Measurements from ENCODE around the gene CARM1.
"Not testable (repeated sequence)": the region's sequence is repeated elsewhere in the genome, so short reads cannot be mapped to it uniquely, and the experiment has no call there.

CARM1 gene

DNA sequence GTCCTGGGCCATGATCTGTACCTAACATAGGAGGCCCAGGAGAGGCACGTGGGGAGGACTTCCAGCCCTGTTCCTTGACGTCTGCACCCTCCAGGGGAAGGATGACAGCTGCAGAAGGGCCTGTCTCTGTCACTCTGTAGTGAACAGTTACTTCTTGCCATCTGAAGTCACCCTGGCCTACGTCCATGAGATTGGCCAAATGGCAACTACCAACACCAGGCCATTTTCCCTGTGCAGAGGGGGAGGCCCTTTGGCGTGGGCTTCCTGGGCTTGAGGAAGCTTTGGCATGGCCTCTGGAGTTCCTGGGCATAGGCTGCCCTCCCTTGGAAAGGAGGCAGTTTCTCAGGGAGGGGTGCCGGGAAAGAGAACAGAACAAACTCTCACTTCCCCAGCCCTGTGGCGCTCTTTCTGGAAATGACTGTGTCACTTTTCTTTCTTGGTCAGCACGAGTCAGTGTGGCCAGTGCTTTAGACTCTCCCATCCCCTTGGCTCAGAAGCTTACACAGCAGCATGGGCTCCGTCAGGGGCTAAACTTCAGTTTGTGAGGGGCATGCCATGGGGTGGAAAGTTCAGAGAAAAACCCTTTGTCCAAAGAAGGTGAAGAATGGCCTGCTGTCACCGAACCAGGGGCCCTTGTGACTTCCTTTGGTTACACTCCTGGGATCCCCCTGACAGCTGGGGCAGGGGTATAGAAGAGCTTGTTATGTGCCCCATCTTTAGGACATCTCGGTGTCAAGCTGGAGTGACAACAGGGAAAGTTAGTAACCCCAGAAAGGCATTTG is 5.3 kb downstream of the CARM1 start:
- Histone ChIP-seq H3K4me3 (ENCODE audit: low read length, poor library complexity, severe bottlenecking) (no peak overlapping the region), H3K4me1 (ENCODE audit: insufficient read depth, low read length, poor library complexity, severe bottlenecking) (peaks cover 15% of the 10 kb centered on the region), H3K9ac (ENCODE audit: low read depth, low read length, poor library complexity, severe bottlenecking) (peak overlapping the region; percentile 24), H3K9me2 (replicated peaks; ENCODE audit: low read depth, low read length) (no peaks in the 10 kb centered on the region), H3K27me3 (ENCODE audit: insufficient read depth, low read length, poor library complexity, severe bottlenecking) (no peaks in the 10 kb centered on the region), H4K20me1 (ENCODE audit: insufficient read depth, low read length, poor library complexity, severe bottlenecking) (peaks cover 15% of the 10 kb centered on the region), H3K36me3 (ENCODE audit: insufficient read depth, low read length) (no peaks in the 10 kb centered on the region), H3F3A (ENCODE audit: low read depth) (no peaks in the 10 kb centered on the region), H2AFZ (ENCODE audit: low read length) (no peak overlapping the region), H3K9me3 (ENCODE audit: insufficient read depth, low read depth, low read length) (no peaks in the 10 kb centered on the region), H3K79me2 (ENCODE audit: insufficient read depth, low read length) (peaks cover 86% of the 10 kb centered on the region), H3K4me2 (ENCODE audit: low read depth, low read length, poor library complexity, severe bottlenecking) (peak overlapping the region; percentile 51)
- TF ChIP-seq, protein P1, sequence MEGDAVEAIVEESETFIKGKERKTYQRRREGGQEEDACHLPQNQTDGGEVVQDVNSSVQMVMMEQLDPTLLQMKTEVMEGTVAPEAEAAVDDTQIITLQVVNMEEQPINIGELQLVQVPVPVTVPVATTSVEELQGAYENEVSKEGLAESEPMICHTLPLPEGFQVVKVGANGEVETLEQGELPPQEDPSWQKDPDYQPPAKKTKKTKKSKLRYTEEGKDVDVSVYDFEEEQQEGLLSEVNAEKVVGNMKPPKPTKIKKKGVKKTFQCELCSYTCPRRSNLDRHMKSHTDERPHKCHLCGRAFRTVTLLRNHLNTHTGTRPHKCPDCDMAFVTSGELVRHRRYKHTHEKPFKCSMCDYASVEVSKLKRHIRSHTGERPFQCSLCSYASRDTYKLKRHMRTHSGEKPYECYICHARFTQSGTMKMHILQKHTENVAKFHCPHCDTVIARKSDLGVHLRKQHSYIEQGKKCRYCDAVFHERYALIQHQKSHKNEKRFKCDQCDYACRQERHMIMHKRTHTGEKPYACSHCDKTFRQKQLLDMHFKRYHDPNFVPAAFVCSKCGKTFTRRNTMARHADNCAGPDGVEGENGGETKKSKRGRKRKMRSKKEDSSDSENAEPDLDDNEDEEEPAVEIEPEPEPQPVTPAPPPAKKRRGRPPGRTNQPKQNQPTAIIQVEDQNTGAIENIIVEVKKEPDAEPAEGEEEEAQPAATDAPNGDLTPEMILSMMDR (conservative IDR thresholded peaks at IDR 0.05; ENCODE audit: low read length) = no peak
- TF ChIP-seq EZH2phosphoT487 (IDR thresholded peaks at IDR 0.05; ENCODE audit: borderline replicate concordance) = no peak

GRCh38 chr19:10877608-10878007 is 6.3 kb downstream of the CARM1 start:
- H3K4me1 ChIP-seq (ENCODE audit: insufficient read depth, low read length, poor library complexity, severe bottlenecking) = peaks cover 11% of the 10 kb centered on the region
- H3K9me3 ChIP-seq (ENCODE audit: insufficient read depth, low read depth, low read length); H3K9ac ChIP-seq (ENCODE audit: low read depth, low read length, poor library complexity, severe bottlenecking); H3K9me2 ChIP-seq (replicated peaks; ENCODE audit: low read depth, low read length); H2AFZ ChIP-seq (ENCODE audit: low read length); H3K36me3 ChIP-seq (ENCODE audit: insufficient read depth, low read length); H3F3A ChIP-seq (ENCODE audit: low read depth); H3K27me3 ChIP-seq (ENCODE audit: insufficient read depth, low read length, poor library complexity, severe bottlenecking); H3K4me3 ChIP-seq (ENCODE audit: low read length, poor library complexity, severe bottlenecking): not testable (repeated sequence)
- H3K79me2 ChIP-seq (ENCODE audit: insufficient read depth, low read length) = peaks cover 84% of the 10 kb centered on the region
- peaks cover 12% of the 10 kb centered on the region for H4K20me1 ChIP-seq (ENCODE audit: insufficient read depth, low read length, poor library complexity, severe bottlenecking)
- H3K4me2 ChIP-seq (ENCODE audit: low read depth, low read length, poor library complexity, severe bottlenecking) = peak overlapping the region; percentile 37

- H2AFZ ChIP-seq (ENCODE audit: low read length) = no peak overlapping the region
- H3K4me2 ChIP-seq (ENCODE audit: low read depth, low read length, poor library complexity, severe bottlenecking) = peak overlapping the region; percentile 37
- peaks cover 82% of the 10 kb centered on the region for H3K79me2 ChIP-seq (ENCODE audit: insufficient read depth, low read length)
- TF ChIP-seq, protein P1 (conservative IDR thresholded peaks at IDR 0.05; ENCODE audit: low read length) = no peak
- TF ChIP-seq EZH2phosphoT487 (IDR thresholded peaks at IDR 0.05; ENCODE audit: borderline replicate concordance) = no peak
- no peaks in the 10 kb centered on the region for H3F3A ChIP-seq (ENCODE audit: low read depth)
- no peaks in the 10 kb centered on the region for H3K9me2 ChIP-seq (replicated peaks; ENCODE audit: low read depth, low read length)
- no peaks in the 10 kb centered on the region for H3K9me3 ChIP-seq (ENCODE audit: insufficient read depth, low read depth, low read length)
- H4K20me1 ChIP-seq (ENCODE audit: insufficient read depth, low read length, poor library complexity, severe bottlenecking) = peaks cover 9% of the 10 kb centered on the region
- no peak overlapping the region for H3K9ac ChIP-seq (ENCODE audit: low read depth, low read length, poor library complexity, severe bottlenecking)
- H3K27me3 ChIP-seq (ENCODE audit: insufficient read depth, low read length, poor library complexity, severe bottlenecking) = no peaks in the 10 kb centered on the region
- no peaks in the 10 kb centered on the region for H3K36me3 ChIP-seq (ENCODE audit: insufficient read depth, low read length)
- peaks cover 4% of the 10 kb centered on the region for H3K4me1 ChIP-seq (ENCODE audit: insufficient read depth, low read length, poor library complexity, severe bottlenecking)
- no peak overlapping the region for H3K4me3 ChIP-seq (ENCODE audit: low read length, poor library complexity, severe bottlenecking)
Measured at GRCh38 chr19:10878253-10878652, 6.9 kb downstream of the CARM1 start.
